Measurements from ENCODE around the gene STARD9. TPM values are rescaled to one million over a fixed set of nuclear protein-coding genes. Genes with fewer than 3 reads are reported as not detected.

The STARD9 gene
- polyA plus RNA-seq, 1 donor (not counting 4 experiments of a cell fraction or from before 2014, with no cell fraction given): 0.76 TPM

GRCh38 chr15:42726114-42726513 lies 150.7 kb downstream of the STARD9 start:
- Histone ChIP-seq H3K4me1 (ENCODE audit: control insufficient read depth, extremely low read depth, insufficient read depth, low read length) (peaks cover 5% of the 10 kb centered on the region), H3K79me2 (ENCODE audit: control insufficient read depth, insufficient read depth, low read length) (no peaks in the 10 kb centered on the region), H3K27ac (ENCODE audit: control insufficient read depth, insufficient read depth, low read length) (no peak overlapping the region), H3K9me1 (ENCODE audit: control insufficient read depth, extremely low read depth, insufficient read depth, low read length) (no peaks in the 10 kb centered on the region), H3K4me2 (ENCODE audit: control insufficient read depth, extremely low read depth, insufficient read depth, low read depth, low read length) (no peak overlapping the region), H3K9me3 (ENCODE audit: control insufficient read depth, low read depth, low read length) (no peaks in the 10 kb centered on the region), H3K27me3 (ENCODE audit: control insufficient read depth, extremely low read depth, insufficient read depth, low read length) (no peaks in the 10 kb centered on the region), H3K9ac (ENCODE audit: control insufficient read depth, extremely low read depth, insufficient read depth, low read length) (no peak overlapping the region), H3K4me3 (ENCODE audit: control insufficient read depth in 2 of 3, extremely low read depth in 1 of 3, insufficient read depth in 2 of 3, low read depth in 1 of 3, low read length in 3 of 3) (no peak overlapping the region), H3K36me3 (ENCODE audit: control insufficient read depth in 2 of 2, extremely low read depth in 1 of 2, insufficient read depth in 2 of 2, low read length in 2 of 2) (peaks cover 30 to 45% of the 10 kb centered on the region in 2 experiments), H2AFZ (ENCODE audit: control insufficient read depth, low read length) (no peak overlapping the region), H4K20me1 (ENCODE audit: control insufficient read depth, extremely low read depth, insufficient read depth, low read length) (no peaks in the 10 kb centered on the region)
- TF ChIP-seq CTCF (optimal IDR thresholded peaks at IDR 0.05 in 1 of 3, IDR thresholded peaks at IDR 0.05 in 1 of 3, conservative IDR thresholded peaks at IDR 0.05 in 1 of 3; ENCODE audit: extremely low read depth in 1 of 3, insufficient read depth in 2 of 3, low read length in 3 of 3) (no peak), EZH2 (IDR thresholded peaks at IDR 0.05; ENCODE audit: low read length) (no peak)
- no peak for DNase-seq (ENCODE audit: low read depth, low spot score)
- dilution Hi-C loops (cut with MboI; ENCODE audit: extremely low pct_ligation_motif_present, low sequenced_read_pairs): no loop called here
- no peak for FAIRE-seq

GRCh38 chr15:42727750-42728381 lies 152.5 kb downstream of the STARD9 start:
- H3K4me1 ChIP-seq (ENCODE audit: control insufficient read depth, extremely low read depth, insufficient read depth, low read length): no peaks in the 10 kb centered on the region
- no peaks in the 10 kb centered on the region for H3K9me3 ChIP-seq (ENCODE audit: control insufficient read depth, low read depth, low read length)
- H2AFZ ChIP-seq (ENCODE audit: control insufficient read depth, low read length): no peak overlapping the region
- no peak overlapping the region for H3K9ac ChIP-seq (ENCODE audit: control insufficient read depth, extremely low read depth, insufficient read depth, low read length)
- no peak overlapping the region for H3K4me2 ChIP-seq (ENCODE audit: control insufficient read depth, extremely low read depth, insufficient read depth, low read depth, low read length)
- no peak overlapping the region for H3K27ac ChIP-seq (ENCODE audit: control insufficient read depth, insufficient read depth, low read length)
- no peak overlapping the region for H3K4me3 ChIP-seq (ENCODE audit: control insufficient read depth in 2 of 3, extremely low read depth in 1 of 3, insufficient read depth in 2 of 3, low read depth in 1 of 3, low read length in 3 of 3)
- DNase-seq (ENCODE audit: low read depth, low spot score) (no peak), FAIRE-seq (no peak)
- no peaks in the 10 kb centered on the region for H3K9me1 ChIP-seq (ENCODE audit: control insufficient read depth, extremely low read depth, insufficient read depth, low read length)
- H3K79me2 ChIP-seq (ENCODE audit: control insufficient read depth, insufficient read depth, low read length): no peaks in the 10 kb centered on the region
- H3K36me3 ChIP-seq (ENCODE audit: control insufficient read depth in 2 of 2, extremely low read depth in 1 of 2, insufficient read depth in 2 of 2, low read length in 2 of 2): peaks cover 41 to 55% of the 10 kb centered on the region in 2 experiments
- no peaks in the 10 kb centered on the region for H3K27me3 ChIP-seq (ENCODE audit: control insufficient read depth, extremely low read depth, insufficient read depth, low read length)
- no peak for TF ChIP-seq CTCF (optimal IDR thresholded peaks at IDR 0.05 in 1 of 3, IDR thresholded peaks at IDR 0.05 in 1 of 3, conservative IDR thresholded peaks at IDR 0.05 in 1 of 3; ENCODE audit: extremely low read depth in 1 of 3, insufficient read depth in 2 of 3, low read length in 3 of 3)
- no peak for TF ChIP-seq EZH2 (IDR thresholded peaks at IDR 0.05; ENCODE audit: low read length)
- dilution Hi-C loops (cut with MboI; ENCODE audit: extremely low pct_ligation_motif_present, low sequenced_read_pairs): no loop called here
- H4K20me1 ChIP-seq (ENCODE audit: control insufficient read depth, extremely low read depth, insufficient read depth, low read length): no peaks in the 10 kb centered on the region

Measured in keratinocyte (primary cell).